ENCODE data around the gene KRTAP25-1. TPM values are rescaled to one million over a fixed set of nuclear protein-coding genes. Genes with fewer than 3 reads are reported as not detected.

KRTAP25-1 gene
- total RNA-seq, 4 donors from 2014 or later = not detected

- no peak overlapping the region for H3K4me3 ChIP-seq (ENCODE audit: low read depth, poor library complexity, severe bottlenecking)
- 55% methylated on average over 1 of the region's 1 CpG for WGBS, 2 donors
- DNase-seq (ENCODE audit: low spot score in 2 of 2) = no peak
- intact Hi-C loops (cut with DNase I; ENCODE audit: low total_unique reads) = no loop called here
- TF ChIP-seq POLR2A (IDR thresholded peaks at IDR 0.05) (no peak), CTCF (IDR thresholded peaks at IDR 0.05) (no peak)
Observed at GRCh38 chr21:30305136-30305535, 15.8 kb upstream of the KRTAP25-1 start.

DNA sequence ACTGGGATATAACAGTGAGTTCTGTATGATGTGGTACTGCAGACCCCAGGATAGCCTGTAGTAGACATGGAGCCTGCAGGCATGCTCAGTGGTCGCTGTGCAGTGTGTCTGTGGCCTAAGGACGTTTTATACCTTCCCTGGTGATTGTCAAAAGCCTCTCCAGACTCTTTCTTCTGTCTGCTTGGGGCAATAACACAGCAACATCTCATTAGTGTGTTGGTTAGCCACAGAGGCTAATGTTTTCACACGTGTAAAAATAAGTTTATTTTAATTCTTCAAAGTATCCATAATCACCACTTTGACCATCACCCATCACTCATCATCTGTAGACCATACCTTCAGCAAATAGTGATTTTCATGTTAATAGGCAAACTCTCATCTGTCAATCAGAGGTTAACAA is 6.5 kb downstream of the KRTAP25-1 start, which contains the start of gene KRTAP24-1:
Gene KRTAP24-1, minus strand, starts transcription at position 101 of the 400 bp plus-strand sequence. Its CDS starts 18 bp downstream, at position 83.
- DNase-seq (ENCODE audit: low spot score in 2 of 2) = no peak
- H3K4me3 ChIP-seq (ENCODE audit: low read depth, poor library complexity, severe bottlenecking) = no peak within 1 kb of the TSS
- WGBS, 2 donors = 58 to 69% methylated on average over 3 of the region's 3 CpGs
- TF ChIP-seq POLR2A (IDR thresholded peaks at IDR 0.05) = no peak
- TF ChIP-seq CTCF (IDR thresholded peaks at IDR 0.05) = no peak
- intact Hi-C loops (cut with DNase I; ENCODE audit: low total_unique reads) = no loop called here

DNA sequence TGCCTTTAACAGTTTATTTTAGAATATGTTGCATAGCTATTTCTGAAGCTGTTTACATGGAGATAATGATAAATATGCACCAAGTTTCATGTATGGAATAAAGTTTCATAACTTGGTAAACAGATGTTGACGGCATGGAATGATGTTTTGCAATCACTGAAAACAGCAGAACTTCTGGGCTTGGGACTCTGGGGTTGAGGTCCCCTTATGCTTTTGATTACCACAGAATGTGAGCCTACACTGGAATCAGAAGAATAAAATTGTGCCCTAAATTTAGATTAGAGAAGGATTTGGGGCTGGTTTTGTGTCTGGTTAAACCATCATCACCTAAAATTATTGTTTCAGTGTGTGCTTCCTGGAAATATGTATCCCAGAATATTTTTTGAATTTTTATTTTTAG is 17.7 kb downstream of the KRTAP25-1 start:
- TF ChIP-seq CTCF (IDR thresholded peaks at IDR 0.05) (no peak), POLR2A (IDR thresholded peaks at IDR 0.05) (no peak)
- 61 to 71% methylated on average over 1 of the region's 1 CpG for WGBS, 2 donors
- no peak for DNase-seq (ENCODE audit: low spot score in 2 of 2)
- intact Hi-C loops (cut with DNase I; ENCODE audit: low total_unique reads) = no loop called here
- no peak overlapping the region for H3K4me3 ChIP-seq (ENCODE audit: low read depth, poor library complexity, severe bottlenecking)

- 61 to 63% methylated on average over 5 of the region's 5 CpGs for WGBS, 2 donors
- TF ChIP-seq CTCF (IDR thresholded peaks at IDR 0.05) (no peak), POLR2A (IDR thresholded peaks at IDR 0.05) (no peak)
- DNase-seq (ENCODE audit: low spot score in 2 of 2) = no peak
- no peak overlapping the region for H3K4me3 ChIP-seq (ENCODE audit: low read depth, poor library complexity, severe bottlenecking)
- intact Hi-C loops (cut with DNase I; ENCODE audit: low total_unique reads) = no loop called here
Observed at GRCh38 chr21:30271156-30271555, 18.2 kb downstream of the KRTAP25-1 start.

DNA sequence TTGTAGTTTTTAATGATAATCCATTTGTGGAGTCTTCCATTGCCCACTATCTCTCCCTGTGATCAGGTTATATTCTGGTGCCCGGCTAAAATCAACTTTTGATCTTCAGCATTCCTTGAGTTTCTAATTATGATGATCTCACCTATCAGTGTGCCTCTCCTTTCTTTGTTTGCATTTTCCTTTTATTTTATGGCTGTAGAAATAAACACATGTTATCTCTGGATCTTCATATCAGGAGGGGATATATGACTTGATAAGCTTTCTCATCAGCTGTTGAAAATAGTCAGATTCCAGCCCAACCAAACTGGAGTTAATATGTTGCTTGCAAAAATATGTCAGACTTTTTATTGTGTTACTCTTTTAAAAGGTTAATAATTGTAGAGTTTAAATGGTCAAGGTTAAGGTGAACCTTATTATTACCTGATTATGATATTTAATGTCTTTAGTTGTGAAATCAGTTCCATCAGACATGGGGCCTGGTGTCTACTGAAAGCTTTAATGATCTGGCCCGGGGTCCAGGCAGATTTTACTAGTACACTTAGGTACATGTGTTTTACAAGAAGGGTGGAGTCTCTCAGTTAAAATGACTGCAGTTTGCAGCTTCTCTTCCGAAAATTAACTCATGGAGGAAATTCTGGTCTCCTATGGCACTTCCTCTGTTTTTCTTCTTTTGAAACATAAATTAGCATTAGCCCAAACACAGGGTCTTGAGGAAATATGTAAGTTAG is 19.3 kb downstream of the KRTAP25-1 start:
- TF ChIP-seq POLR2A (IDR thresholded peaks at IDR 0.05) (no peak), CTCF (IDR thresholded peaks at IDR 0.05) (no peak)
- H3K4me3 ChIP-seq (ENCODE audit: low read depth, poor library complexity, severe bottlenecking) = no peak overlapping the region
- intact Hi-C loops (cut with DNase I; ENCODE audit: low total_unique reads) = no loop called here
- 55 to 56% methylated on average over 3 of the region's 3 CpGs for WGBS, 2 donors
- DNase-seq (ENCODE audit: low spot score in 2 of 2) = no peak
